Esophagus muscularis mucosa (tissue), 4 donors: ENCODE data around the gene ZNF674.

Experiments used
- CTCF ChIP-seq, 3 experiments: fragments of 200-600 bp in 2 of 3; fragments of 450-650 bp in 1 of 3; sonication (generic) in 2 of 3; IDR thresholded peaks; one replicate each; pipeline ENCODE4 v1.5.1; 2017 to 2019; ENCODE audit warnings: antibody characterized with exemption in 3 of 3, mild to moderate bottlenecking in 2 of 3, moderate library complexity in 1 of 3
- EP300 ChIP-seq: sonication (generic); formaldehyde crosslinking; IDR thresholded peaks from one replicate; pipeline ENCODE4 v1.6.1; 2017; ENCODE audit warnings: antibody characterized with exemption
- POLR2A ChIP-seq: fragments of 450-650 bp; IDR thresholded peaks from one replicate; pipeline ENCODE4 v1.6.1; 2017; ENCODE audit warnings: antibody characterized with exemption, moderate library complexity, mild to moderate bottlenecking, low read depth
- POLR2AphosphoS5 ChIP-seq, 2 donors: sonication (generic); formaldehyde crosslinking; IDR thresholded peaks; one replicate each; pipeline ENCODE4 v1.6.1; 2017; ENCODE audit warnings: antibody characterized with exemption in 2 of 2

GRCh38 chrX:46589977-46590723, 44.9 kb upstream of the ZNF674 start:
- no peak for TF ChIP-seq POLR2A
- no peak for TF ChIP-seq CTCF (IDR thresholded peaks at IDR 0.05)
- TF ChIP-seq POLR2AphosphoS5 (IDR thresholded peaks at IDR 0.05) = no peak
- no peak for TF ChIP-seq EP300
